SK-N-DZ (cell line): Measurements from ENCODE around the gene AWAT1.
"Not testable (repeated sequence)": the region's sequence is repeated elsewhere in the genome, so short reads cannot be mapped to it uniquely, and the experiment has no call there.

Source experiments
- DNase-seq: peaks from one replicate; pipeline ENCODE4 v3.0.0-alpha.2; 2015; ENCODE audit warnings: low spot score
- small RNA-seq, 2 experiments: library from RNA; depleted of rRNA; stranded (forward); fragments of <200 nt; gene quantifications; one replicate each; pipeline ENCODE3, GENCODE V24; 2014

AWAT1 gene

DNA sequence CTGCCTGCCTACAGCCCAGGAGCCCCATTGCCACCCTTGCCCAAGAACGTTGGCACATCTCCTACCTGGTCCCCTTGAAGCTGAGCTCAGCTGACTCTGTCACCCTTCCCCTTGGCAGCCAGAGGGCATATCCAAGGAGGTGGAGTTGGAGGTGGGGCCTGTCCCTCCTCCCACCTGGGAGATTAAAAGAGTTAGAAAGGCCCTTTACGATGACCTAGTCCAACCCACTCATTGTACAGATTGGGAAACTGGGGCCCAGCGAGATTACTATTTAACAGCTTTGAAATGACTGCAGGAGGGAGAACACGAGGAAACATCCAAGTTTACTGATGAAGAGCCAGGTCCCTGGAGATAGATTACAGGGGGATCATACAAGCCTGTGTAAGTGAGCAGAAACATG is 25.6 kb downstream of the AWAT1 start, which contains the start of gene P2RY4:
P2RY4 (minus strand) TSS at position 101 of the 400 bp plus-strand sequence. CDS start 580 bp downstream, outside the sequence.
- no peak for DNase-seq

DNA sequence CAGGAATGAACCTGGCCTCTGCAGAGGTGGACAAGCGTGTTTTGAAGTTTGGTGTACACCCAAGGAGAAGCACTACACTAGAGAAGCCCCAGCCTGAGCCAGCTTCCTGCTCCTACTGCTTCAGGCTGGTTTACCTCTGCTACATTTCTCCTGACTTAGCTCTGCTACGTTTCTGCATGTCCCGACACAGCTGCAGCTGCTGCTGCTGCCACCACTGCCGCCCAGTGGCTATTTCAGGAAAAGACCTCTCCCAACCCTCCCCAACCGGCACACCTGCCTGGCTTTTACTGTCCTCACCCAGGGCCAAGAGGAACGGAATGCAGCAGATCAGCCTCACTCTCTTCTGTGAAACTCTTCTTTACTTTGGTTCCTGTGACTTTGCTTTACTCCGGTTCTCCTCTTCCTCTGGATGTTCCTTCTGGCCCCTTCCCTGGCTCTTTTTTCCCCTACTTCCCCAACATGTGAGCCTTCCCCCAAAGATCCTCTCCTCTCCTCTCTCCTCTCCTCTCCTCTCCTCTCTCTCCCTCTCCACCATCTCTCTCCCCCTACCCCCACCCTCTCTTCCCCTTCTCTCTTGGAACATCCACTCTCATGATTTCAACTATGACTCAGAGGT is 28.6 kb downstream of the AWAT1 start:
- DNase-seq = peak; percentile 31

DNA sequence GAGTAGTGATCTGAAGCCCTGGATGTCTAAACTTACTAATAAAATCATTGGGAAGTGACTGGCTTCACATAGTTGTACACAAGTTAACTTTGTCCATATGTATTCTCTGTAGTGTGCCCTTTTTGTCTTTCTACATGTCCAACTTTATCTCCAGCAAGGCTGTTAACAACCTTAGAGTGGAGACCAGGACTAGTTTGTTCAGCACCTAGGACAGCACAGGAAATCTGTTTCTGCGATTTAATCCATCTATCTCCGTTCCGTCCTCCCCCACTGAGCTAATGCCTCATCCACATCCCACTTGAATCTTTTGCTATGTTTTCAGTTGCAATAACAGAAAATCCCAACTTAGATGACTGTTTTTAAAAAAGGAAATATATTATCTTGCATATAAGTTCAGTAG is 30.3 kb downstream of the AWAT1 start:
- DNase-seq = no peak

DNA sequence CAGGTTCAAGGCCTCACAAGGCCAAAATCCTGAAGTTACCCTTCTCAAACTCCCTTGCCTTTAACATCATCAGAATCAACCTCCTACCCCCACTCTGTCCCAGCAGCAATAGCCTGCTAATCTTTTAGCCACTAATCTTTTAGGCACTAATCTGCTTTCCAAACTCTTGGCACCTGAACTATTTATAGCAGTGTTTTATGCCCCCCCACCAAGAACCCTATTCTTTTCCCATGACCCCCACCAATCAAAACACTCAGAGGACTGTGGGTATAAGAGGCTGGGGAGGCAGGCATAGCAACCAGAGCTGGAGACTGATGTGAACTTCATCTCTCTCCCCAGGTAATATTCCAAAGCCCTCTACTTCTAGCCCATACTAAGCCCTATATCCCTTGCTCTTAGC is 33.6 kb downstream of the AWAT1 start, which contains the start of gene ARR3:
ARR3 (plus strand) TSS at position 301 of the 400 bp plus-strand sequence. CDS start 1,052 bp downstream, outside the sequence.
- DNase-seq = no peak

DNA sequence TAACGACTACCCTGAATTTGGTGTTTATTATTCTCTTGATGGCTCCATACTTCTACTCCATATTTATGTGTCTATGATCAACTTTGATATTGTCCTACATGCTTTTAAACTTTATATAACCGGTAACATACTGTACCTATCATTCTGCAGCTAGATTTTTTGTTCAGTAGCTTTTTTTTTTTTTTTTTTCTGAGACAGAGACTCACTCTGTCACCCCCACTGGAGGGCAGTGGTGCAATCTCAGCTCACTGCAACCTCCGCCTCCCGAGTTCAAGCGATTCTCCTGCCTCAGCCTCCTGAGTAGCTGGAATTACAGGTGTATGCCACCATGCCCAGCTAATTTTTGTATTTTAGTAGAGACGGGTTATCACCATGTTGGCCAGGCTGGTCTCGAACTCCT is 39.6 kb downstream of the AWAT1 start:
- not testable (repeated sequence) for DNase-seq

DNA sequence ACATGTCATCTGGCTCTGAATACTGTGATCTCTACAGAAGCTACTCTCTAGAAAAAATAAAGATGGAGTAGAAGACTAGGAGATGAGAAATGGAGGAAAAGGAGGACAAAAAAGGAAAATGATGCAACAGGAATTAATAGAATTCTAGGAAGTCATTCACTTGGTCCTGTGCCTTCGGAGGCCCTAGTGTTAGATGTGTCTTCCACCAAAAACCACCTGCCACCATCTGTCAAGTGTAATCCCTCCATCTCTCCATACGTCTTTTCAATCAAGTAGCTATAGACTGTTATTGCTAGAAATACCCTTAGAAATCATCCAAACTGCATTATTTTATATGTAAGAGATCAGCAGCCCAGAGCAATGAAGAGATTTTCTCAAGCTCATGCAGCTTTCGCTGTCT is 44.6 kb downstream of the AWAT1 start:
- DNase-seq = no peak

DNA sequence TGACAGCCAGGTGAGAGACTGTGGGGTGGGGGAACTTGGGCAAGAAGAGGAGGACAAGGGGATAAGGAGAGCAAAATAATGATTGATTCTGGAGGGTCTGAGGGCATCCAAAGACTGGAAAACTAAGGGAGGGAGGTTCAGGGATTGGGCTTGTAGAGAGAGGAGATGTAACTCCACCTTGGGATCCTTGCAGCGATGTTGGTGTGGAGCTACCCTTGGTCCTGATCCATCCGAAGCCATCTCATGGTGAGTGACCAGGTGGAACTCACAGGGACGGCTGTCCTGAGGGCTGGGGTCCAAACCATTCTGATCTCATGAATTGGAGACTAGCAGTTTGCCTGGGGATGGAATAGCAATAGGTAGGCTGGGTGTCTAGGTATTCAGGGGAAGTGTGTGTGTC is 46.1 kb downstream of the AWAT1 start:
- no peak for DNase-seq

DNA sequence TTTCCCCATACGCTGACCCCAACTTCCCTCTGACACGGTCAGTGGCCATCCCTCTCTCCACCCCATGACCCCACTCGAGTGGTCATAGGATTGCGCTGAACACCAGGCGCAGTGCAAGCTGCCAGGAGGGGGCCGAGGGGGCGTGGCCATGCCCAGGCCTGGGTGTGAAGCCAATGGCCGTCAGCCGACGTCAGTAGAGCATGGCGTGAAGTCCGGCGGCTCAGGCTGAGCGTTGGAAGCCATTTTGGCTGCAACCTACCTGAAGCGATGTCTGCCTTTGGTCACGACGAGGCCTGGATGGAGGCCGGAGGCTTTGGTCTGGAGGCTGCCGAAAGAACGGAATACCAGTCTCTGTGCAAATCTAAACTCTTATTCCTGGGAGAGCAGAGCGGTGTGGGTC is 47.5 kb downstream of the AWAT1 start, which contains the start of gene RAB41:
RAB41 (plus strand) TSS at position 222 of the 400 bp plus-strand sequence; CDS start at position 268, 46 bp downstream.
- DNase-seq = no peak

DNA sequence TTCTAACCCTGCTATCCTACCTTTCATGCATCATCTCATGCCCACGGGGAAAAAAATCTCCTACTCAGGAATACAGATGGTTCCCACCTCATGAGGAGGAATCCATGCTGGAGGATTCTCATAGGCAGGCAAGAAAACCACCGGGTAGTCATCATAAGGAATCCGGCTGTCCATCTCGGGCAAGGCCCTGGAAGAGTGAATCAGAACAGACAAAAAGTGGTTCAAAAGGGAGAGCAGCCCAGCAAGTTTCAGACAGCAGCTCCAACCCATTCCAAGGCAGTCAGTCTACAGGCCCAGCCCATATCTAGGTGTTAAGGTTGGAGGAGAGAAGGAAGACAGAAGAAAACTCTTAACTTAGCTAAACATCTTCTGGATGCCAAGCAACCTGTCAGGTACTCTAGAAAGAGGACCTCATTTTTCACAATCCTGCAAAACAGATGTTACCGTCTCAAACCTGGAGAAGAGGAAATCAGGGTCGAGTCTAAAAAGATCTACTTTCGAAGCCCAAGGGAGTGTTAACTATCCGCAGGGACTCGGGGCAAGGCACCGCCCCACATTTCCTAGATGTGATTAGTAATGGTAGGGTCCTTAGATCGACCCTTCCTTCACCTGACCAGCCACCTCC is 54.8 kb downstream of the AWAT1 start:
- no peak for DNase-seq

Small RNA genes lying within 50 kb of the gene (small RNA-seq; reads per million reads assigned to genes)
- gene RNA5SP507 = 0.03 to 0.18 reads per million in 2 experiments
